B cell (primary cell): ENCODE measurements around the gene C17orf114.

ENCODE experiments used
- ATAC-seq: fragments of 200-7000 bp; cut with Tn5 transposase; one replicate; pipeline ENCODE4 v1.10.0; 2021; ENCODE audit warnings: low read depth, mild to moderate bottlenecking, moderate number of reproducible peaks, moderate library complexity
- CTCF ChIA-PET: fragments of 350-600 bp; sonication (Branson Sonifier 250); formaldehyde crosslinking; loops from one replicate; lab custom pipeline; 2021; ENCODE audit warnings: antibody characterized with exemption, inconsistent platforms; lab: Charles Lee
- POLR2A ChIA-PET: fragments of 350-600 bp; sonication (Branson Sonifier 250); formaldehyde crosslinking; loops from one replicate; lab custom pipeline; 2021; ENCODE audit warnings: antibody characterized with exemption; lab: Charles Lee
- DNase-seq: peaks from one replicate; pipeline ENCODE4 v3.0.0; 2013
- H2AFZ ChIP-seq: 2 replicates; pipeline ENCODE4 v1.6.1; 2012; ENCODE audit warnings: mild to moderate bottlenecking, low read depth, low read length; ENCODE audit not compliant: insufficient read depth, poor library complexity, severe bottlenecking
- H3K27ac ChIP-seq, 2 donors: 1 replicate in 1 of 2; 2 replicates in 1 of 2; pipeline ENCODE4 v1.5.1; 2012 to 2013; ENCODE audit warnings: low read length in 2 of 2, mild to moderate bottlenecking in 2 of 2, moderate library complexity in 1 of 2
- H3K27me3 ChIP-seq, 4 experiments: fragments of 200-600 bp in 1 of 4; sonication (generic) in 1 of 4; replicated peaks in 1 of 4; 1 replicate in 2 of 4; 2 replicates in 2 of 4; pipeline versions ENCODE4 v1.6.1 to v1.7.0; 2013 to 2016; ENCODE audit warnings: low read length in 3 of 4, mild to moderate bottlenecking in 2 of 4, mixed read lengths in 1 of 4, moderate library complexity in 1 of 4; ENCODE audit not compliant: insufficient read depth in 4 of 4, control insufficient read depth in 3 of 4; ENCODE audit errors: control extremely low read depth in 1 of 4
- H3K36me3 ChIP-seq, 2 experiments: replicated peaks in 1 of 2; 1 replicate in 1 of 2; 2 replicates in 1 of 2; pipeline versions ENCODE4 v1.6.1 to v1.7.1; 2013; ENCODE audit warnings: low read length in 1 of 2; ENCODE audit not compliant: insufficient read depth in 2 of 2, control insufficient read depth in 1 of 2; ENCODE audit errors: control extremely low read depth in 1 of 2, extremely low read depth in 1 of 2
- H3K4me1 ChIP-seq, 2 donors: fragments of 200-600 bp in 1 of 2; sonication (generic) in 1 of 2; 1 replicate in 1 of 2; 2 replicates in 1 of 2; pipeline versions ENCODE4 v1.5.1 to v1.6.1; 2013 to 2017; ENCODE audit warnings: low read length in 2 of 2; ENCODE audit not compliant: control insufficient read depth in 2 of 2, insufficient read depth in 2 of 2
- H3K4me2 ChIP-seq: replicated peaks from 2 replicates; pipeline ENCODE3; 2012; ENCODE audit warnings: mild to moderate bottlenecking, low read depth, low read length; ENCODE audit not compliant: poor library complexity, severe bottlenecking
- H3K4me3 ChIP-seq, 5 experiments: fragments of 200-600 bp in 1 of 5; sonication (generic) in 1 of 5; 1 replicate in 3 of 5; 2 replicates in 2 of 5; pipeline versions ENCODE4 v1.5.1 to v1.7.0; 2011 to 2016; ENCODE audit warnings: low read length in 4 of 5, mild to moderate bottlenecking in 4 of 5, low read depth in 2 of 5, control low read depth in 1 of 5, moderate library complexity in 1 of 5; ENCODE audit not compliant: insufficient read depth in 1 of 5; ENCODE audit errors: control extremely low read depth in 1 of 5, extremely low read depth in 1 of 5
- H3K79me2 ChIP-seq: fragments of 200-600 bp; sonication (generic); one replicate; pipeline ENCODE4 v1.6.0; 2016; ENCODE audit warnings: low read length; ENCODE audit not compliant: control insufficient read depth, insufficient read depth
- H3K9ac ChIP-seq: fragments of 200-600 bp; sonication (generic); 2 replicates; pipeline ENCODE4 v1.6.1; 2017; ENCODE audit warnings: mild to moderate bottlenecking, low read length, moderate library complexity
- H3K9me3 ChIP-seq, 3 donors: one replicate each; pipeline versions ENCODE4 v1.6.1 to v1.7.1; 2013; ENCODE audit warnings: low read length in 2 of 3; ENCODE audit not compliant: control insufficient read depth in 2 of 3, insufficient read depth in 1 of 3; ENCODE audit errors: control extremely low read depth in 1 of 3
- H4K20me1 ChIP-seq: 2 replicates; pipeline ENCODE4 v1.6.0; 2012; ENCODE audit warnings: mild to moderate bottlenecking, low read length; ENCODE audit not compliant: insufficient read depth, control insufficient read depth, poor library complexity, severe bottlenecking
- H3K27ac Mint-ChIP-seq: one replicate; pipeline ENCODE4 v1.8.0; 2021; ENCODE audit warnings: mixed read lengths
- H3K27me3 Mint-ChIP-seq: one replicate; pipeline ENCODE4 v1.8.0; 2021; ENCODE audit warnings: mixed read lengths
- H3K4me1 Mint-ChIP-seq: one replicate; pipeline ENCODE4 v1.8.0; 2021; ENCODE audit warnings: mixed read lengths
- H3K4me3 Mint-ChIP-seq: one replicate; pipeline ENCODE4 v1.8.0; 2021; ENCODE audit warnings: mixed read lengths
- H3K9me3 Mint-ChIP-seq: one replicate; pipeline ENCODE4 v1.8.0; 2022; ENCODE audit warnings: mixed read lengths; ENCODE audit not compliant: insufficient read depth
- CTCF ChIP-seq: fragments of 200-600 bp; IDR thresholded peaks from one replicate; pipeline ENCODE4 v1.8.0; 2022; ENCODE audit warnings: antibody characterized with exemption, mild to moderate bottlenecking
- EZH2 ChIP-seq: IDR thresholded peaks from 2 replicates; pipeline ENCODE4 v1.6.1; 2012; ENCODE audit warnings: borderline replicate concordance, low read depth, mild to moderate bottlenecking, moderate library complexity, low read length; ENCODE audit not compliant: insufficient read depth, poor library complexity, severe bottlenecking
- WGBS: methylation state at CpG from one replicate; pipeline ENCODE4 v1.1.5; 2013; ENCODE audit warnings: missing lambda C conversion rate; ENCODE audit not compliant: insufficient coverage; 5-methylcytosine and 5-hydroxymethylcytosine counted together
- intact Hi-C: fragments of 100-400 bp; cut with micrococcal nuclease; formaldehyde crosslinking; loops from one replicate; pipeline ENCODE4 v1.10.0; 2022

C17orf114 gene

GRCh38 chr17:4766201-4766600, 35.9 kb downstream of the C17orf114 start:
- no peak overlapping the region for H3K27ac Mint-ChIP-seq
- Histone ChIP-seq H3K4me2 (no peak overlapping the region), H3K9ac (no peak overlapping the region), H3K27ac (no peak overlapping the region), H3K36me3 (no peaks in the 10 kb centered on the region), H2AFZ (no peak overlapping the region), H3K27me3 (peaks cover 0 to 3% (median 0%) of the 10 kb centered on the region in 4 experiments), H3K4me3 (no peak overlapping the region), H3K79me2 (no peaks in the 10 kb centered on the region), H3K9me3 (no peaks in the 10 kb centered on the region), H4K20me1 (no peaks in the 10 kb centered on the region), H3K4me1 (peaks cover 0 to 3% of the 10 kb centered on the region in 2 donors)
- no peak overlapping the region for H3K4me3 Mint-ChIP-seq
- H3K4me1 Mint-ChIP-seq, result peaks cover 4% of the 10 kb centered on the region
- CTCF ChIA-PET, result no interaction called here
- H3K27me3 Mint-ChIP-seq, result peaks cover 2% of the 10 kb centered on the region
- TF ChIP-seq CTCF (no peak), EZH2 (no peak)
- intact Hi-C loops, result no loop called here
- POLR2A ChIA-PET, result interaction anchor here (0.7 kb wide), 1 partner anchor 54 kb away, joined by 5 read pairs; no protein-coding TSS in a partner anchor
- ATAC-seq (no peak), DNase-seq (no peak)
- no peaks in the 10 kb centered on the region for H3K9me3 Mint-ChIP-seq
- 80% methylated on average over 1 of the region's 3 CpGs for WGBS

DNA sequence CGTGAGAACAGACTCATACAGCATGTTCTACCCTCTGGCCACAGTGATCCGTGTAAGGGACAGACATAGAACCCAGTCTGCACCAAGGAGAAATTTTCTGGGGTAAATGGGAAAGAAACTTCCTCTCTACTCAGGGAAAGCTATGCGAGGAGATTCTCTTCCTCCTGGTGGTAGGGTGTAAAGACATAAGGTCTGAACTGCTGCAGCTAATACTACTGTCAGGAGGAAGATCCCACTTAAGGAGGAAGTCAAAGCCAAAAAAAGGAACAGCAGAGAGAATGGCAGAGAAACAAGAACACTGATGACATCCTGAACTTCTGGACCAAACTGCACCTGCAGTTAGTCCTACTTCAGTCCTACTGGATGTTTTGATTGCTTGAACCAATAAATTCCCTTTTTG, 37.5 kb downstream of the C17orf114 start:
- peaks cover 0 to 3% of the 10 kb centered on the region in 2 donors for H3K4me1 ChIP-seq
- H3K27me3 Mint-ChIP-seq, result peaks cover 6% of the 10 kb centered on the region
- ATAC-seq (no peak), DNase-seq (no peak)
- TF ChIP-seq EZH2, result no peak
- TF ChIP-seq CTCF, result no peak
- ChIA-PET POLR2A (no interaction called here), CTCF (no interaction called here)
- intact Hi-C loops, result no loop called here
- H3K9ac ChIP-seq, result no peak overlapping the region
- no peaks in the 10 kb centered on the region for H3K9me3 Mint-ChIP-seq
- no peaks in the 10 kb centered on the region for H4K20me1 ChIP-seq
- no peak overlapping the region for H3K27ac Mint-ChIP-seq
- peaks cover 4% of the 10 kb centered on the region for H3K4me1 Mint-ChIP-seq
- H3K79me2 ChIP-seq, result no peaks in the 10 kb centered on the region
- no CpG with 5 or more reads among the region's 3 CpGs for WGBS
- H3K27ac ChIP-seq, result no peak overlapping the region
- peaks cover 0 to 3% (median 0%) of the 10 kb centered on the region in 4 experiments for H3K27me3 ChIP-seq
- H3K9me3 ChIP-seq, result no peaks in the 10 kb centered on the region
- H3K4me2 ChIP-seq, result no peak overlapping the region
- H2AFZ ChIP-seq, result no peak overlapping the region
- H3K4me3 ChIP-seq, result no peak overlapping the region
- no peak overlapping the region for H3K4me3 Mint-ChIP-seq
- H3K36me3 ChIP-seq, result no peaks in the 10 kb centered on the region
